Astrocyte of the hippocampus (primary cell): Measurements from ENCODE around the gene NSUN4.
"Not testable (repeated sequence)": the region's sequence is repeated elsewhere in the genome, so short reads cannot be mapped to it uniquely, and the experiment has no call there.

Experiments used
- DNase-seq: peaks from one replicate; pipeline ENCODE4 v3.0.0; 2011; ENCODE audit warnings: low read depth, low spot score

The NSUN4 gene

DNA sequence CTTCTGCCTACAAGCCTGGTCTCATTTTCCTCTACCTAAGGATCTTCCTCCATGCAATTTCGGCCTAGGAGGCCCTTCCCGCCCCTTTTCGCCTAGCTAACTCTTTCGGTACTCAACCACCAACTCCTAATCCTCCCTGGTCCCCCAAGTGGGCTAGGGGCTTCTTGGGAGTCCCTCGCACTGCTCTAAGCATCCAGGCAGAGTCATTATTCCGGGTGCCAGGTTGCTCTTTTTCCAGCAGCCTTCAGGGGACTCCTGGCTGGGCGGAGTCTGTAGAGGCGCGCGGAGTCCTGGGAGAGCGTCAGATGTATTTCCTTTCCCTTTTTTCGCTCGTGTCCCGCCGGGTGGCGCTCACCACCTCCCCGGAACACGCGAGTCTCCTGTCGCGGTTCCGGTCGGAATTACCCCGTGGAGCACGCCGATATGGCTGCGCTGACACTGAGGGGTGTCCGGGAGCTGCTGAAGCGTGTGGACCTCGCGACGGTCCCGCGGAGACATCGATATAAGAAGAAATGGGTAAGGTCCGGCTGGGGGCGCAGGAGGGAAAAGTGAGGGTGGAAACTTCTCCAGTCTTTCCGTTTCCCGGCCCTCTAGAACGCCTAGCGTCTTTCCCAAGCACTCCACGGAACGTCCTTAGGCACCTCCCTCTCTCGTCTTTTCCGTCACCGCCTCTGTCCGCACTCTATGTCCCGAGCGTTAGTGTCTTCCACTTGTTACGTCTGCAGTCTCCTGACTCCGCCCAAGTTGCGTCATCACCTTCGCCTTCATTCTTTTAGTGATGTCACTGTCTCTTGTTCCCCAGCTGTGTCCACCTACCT is at the start of gene NSUN4:
NSUN4 (plus strand) TSS at position 404 of the 818 bp plus-strand sequence; CDS start at position 424, 20 bp downstream.
- peak; percentile 97 for DNase-seq

DNA sequence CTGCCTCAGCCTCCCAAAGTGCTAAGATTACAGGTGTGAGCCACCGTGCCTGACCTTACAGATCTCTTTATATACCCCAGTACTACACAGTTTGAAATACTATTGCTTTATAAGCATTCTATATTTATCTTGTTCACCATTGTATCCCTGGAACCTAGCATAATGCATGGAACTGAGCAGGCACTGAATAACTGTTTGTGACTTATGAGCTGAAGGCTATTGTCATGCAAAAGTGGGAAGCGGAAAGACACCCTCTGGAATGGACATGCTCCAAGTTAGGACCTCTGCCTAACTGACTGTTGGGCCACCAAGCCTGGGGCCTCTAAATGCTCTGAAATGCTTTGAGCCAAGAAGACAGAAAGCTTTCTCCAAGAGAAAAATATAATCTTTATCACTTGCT is 45.3 kb upstream of the NSUN4 start:
- no peak for DNase-seq

DNA sequence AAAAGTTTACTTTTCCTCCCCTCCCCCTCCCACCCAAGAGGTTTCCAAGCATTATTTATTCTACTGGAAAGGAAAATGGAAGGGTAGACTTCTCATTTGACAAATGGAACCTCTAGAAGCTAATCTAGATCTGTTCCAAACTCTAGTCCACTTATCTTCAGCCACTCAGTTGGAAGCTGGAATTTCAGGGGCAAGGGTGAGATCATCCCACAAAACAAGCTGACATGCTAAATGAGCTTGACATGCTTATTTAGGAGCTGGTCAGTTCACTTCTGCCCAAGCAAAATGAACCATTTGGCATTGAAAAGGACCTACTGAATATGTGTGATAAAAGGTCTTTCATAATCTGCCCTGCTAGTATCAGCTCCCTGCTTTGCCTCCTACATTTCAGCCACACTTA is 42.2 kb upstream of the NSUN4 start:
- no peak for DNase-seq

DNA sequence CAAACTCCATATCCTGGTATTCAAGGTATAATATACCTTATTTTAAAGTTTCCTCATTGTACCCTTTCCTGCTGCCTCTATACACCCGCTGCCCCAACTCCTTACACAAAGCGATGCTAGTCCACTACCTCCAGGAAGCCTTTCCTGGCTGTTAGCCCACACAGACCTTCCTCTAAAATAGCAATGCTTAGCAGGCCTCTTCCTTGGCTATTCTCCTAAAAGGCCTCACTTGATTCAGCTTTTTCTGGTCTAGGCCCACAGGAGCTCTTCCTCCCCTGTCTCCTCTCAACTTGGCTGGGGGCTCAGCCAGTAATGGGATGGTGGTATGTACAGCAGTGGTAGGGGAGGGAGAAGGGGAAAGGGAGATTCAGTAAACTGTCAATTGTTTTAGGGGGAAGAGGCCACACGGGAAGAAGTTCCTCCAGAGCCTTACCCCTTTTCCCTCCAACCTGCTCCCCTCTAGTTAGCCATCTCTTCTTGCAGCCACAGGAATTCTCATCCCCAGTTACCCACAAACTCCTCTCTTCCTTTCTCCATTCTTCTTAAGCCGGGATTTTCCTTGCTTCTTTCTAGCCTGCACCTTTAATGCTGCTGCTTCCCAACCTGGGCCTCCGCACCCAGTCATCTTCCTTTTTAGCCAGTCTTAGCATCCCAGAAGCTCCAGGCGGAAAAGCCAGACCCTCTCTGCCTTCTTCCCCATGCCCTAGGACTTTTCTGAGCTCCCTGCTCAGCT is 39.8 kb upstream of the NSUN4 start:
- DNase-seq: peak; percentile 50

DNA sequence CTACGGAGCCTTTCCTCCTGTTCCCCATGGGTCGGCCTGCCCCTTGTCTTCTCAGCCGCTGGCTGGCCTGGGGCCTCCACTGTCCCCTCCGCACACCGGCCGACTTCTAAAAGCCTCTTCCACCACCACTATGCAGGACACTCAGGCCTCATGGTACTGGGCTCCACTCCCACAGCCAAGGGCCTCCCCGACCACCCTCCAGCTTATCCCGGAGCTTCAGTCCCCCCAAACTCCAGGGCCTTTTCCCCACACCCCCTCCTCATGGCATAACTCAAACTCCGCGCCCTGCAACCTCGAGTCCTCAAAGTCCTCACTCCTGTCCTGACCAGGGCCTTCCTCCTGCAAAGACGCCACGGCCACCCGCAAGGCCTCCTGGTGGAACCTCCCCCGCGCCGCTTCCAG is 39.2 kb upstream of the NSUN4 start:
- no peak for DNase-seq

DNA sequence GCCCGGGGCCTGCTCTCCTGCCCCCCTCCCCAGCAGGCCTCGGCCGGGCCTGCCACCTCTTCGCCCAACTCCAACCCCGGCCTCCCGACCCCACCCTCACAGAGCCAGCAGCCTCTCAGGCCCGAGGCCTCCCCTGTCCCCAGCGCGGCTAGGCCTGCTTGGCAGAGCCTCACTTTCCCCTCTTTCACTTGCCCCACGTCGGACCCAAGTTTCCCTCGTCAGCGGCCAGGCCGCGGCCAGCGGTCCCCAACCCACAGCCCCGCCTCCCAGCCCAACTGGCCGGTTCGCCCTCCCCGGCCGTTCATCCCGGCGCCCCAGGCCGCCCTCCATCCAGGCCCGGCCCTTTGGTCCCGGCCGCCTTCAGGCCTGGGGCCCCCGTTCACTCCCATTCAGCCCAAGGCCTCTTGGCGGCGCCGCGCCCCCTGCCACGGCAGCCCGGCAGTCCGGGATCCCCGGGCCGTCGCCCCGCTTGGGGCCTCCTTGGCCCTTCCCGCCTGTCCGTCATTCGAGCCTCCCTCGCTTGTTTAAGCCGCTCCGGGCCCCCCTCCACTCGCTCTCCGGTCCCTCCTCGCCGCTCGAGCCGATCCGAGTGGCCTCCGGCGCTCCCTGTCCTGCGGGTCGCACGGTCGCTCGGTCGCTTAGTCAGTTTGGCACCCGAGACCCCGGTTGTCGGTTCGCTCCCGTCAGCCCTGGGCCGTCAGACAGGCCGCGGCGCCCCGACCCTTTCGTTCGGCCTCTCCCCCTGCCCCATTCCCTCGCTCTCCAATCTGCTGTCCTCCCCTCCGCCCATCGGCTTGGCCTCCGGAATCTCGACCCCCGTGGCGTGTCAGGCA is 38.6 kb upstream of the NSUN4 start:
- peak; percentile 80 for DNase-seq

DNA sequence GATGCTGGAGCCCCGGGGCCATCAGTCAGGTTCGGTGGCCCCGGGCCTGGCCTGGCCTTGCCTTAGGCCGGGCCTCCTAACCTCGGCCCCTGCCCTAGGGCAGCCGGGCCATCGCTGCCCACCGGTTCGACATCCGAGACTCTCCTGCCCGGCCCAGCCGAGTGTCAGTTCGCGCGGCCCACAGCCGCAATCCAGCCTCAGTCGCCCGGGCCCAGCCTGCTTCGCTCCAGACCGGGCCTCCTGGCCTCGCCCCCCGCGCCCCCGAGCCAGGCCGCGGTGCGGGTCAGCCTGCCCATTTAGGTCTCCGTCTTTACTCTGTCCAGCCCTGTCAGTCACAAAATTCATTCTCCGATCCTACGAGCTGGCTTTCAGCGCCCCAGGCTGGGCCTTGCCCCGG is 38.0 kb upstream of the NSUN4 start:
- DNase-seq: peak; percentile 69

DNA sequence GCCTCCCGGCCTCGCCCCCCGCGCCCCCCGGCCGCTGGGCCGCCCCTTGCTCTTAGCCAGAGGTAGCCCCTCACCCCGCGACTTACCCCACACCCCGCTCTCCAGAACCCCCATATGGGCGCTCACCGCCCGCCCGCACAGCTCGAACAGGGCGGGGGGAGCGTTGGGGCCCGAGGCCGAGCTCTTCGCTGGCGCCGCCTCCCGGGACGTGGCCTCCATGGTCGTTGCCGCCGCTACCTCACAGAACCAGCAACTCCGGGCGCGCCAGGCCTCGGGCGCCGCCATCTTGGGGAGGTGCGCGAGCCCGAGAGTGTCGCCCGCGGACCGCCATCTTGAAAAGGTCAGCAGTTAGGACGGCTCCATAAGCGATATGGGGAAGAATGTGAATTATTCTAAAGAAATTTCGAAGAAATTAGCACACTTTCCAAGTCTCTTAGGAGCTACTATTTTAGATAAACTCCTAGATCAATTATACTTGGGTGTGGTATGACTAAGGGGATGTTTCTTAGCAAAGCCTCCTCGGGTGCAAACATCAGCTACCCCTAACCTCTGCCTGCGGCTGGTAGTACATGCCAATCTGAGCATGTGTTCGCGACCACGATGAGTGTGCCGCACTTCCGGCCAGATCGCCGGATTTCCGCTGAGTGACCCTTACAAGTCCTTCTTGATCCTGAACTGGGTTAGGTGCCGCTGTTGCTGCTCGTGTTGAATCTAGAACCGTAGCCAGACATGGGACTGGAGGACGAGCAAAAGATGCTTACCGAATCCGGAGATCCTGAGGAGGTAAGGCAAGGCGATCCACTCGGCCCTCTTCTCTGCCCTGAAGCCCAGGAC is 37.4 kb upstream of the NSUN4 start, which contains the start of the genes LRRC41 and UQCRH:
LRRC41 (minus strand) TSS at position 579 of the 834 bp plus-strand sequence; CDS start at position 285, 294 bp downstream.
UQCRH (plus strand) TSS at position 661 of the 834 bp plus-strand sequence; CDS start at position 730, 69 bp downstream.
- DNase-seq: peak; percentile 98

DNA sequence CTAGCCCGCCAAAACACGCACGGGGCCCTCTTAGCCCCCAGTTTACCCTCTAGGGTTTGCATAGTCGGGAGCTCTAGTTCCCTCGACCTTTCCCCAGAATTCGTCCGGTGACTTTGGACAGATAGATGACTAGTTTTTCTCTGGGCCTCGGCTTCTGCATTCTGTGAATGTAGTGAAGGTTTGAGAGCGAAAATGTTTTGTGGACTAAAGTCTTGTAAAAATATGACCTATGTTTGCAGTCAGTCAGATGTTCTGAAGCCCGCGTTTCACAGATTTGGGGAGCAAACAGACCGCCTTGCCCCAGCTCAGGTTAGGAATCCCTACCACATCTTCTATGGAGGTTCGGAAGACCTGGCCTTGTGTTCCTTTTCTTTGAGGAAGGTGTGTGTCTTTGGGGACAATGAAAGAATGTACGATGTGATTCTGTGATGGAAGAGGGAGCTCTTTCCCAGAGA is 36.7 kb upstream of the NSUN4 start:
- peak; percentile 26 for DNase-seq

DNA sequence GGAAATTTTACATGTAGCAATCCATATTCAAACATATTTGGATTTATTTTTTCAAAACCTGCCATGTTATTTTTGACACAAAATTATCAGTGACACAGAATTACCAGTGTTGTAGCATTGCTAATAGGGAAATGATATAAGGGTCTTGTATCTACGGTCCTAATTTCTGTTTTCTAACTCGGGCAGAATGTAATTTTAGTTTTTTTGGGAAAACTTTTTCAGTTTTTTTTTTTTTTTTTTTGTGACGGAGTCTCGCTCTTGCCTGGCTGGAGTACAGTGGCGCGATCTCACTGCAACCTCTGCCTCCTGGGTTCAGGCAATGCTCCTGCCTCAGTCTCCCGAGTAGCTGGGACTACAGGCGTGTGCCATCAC is 34.5 kb upstream of the NSUN4 start:
- DNase-seq: no peak

DNA sequence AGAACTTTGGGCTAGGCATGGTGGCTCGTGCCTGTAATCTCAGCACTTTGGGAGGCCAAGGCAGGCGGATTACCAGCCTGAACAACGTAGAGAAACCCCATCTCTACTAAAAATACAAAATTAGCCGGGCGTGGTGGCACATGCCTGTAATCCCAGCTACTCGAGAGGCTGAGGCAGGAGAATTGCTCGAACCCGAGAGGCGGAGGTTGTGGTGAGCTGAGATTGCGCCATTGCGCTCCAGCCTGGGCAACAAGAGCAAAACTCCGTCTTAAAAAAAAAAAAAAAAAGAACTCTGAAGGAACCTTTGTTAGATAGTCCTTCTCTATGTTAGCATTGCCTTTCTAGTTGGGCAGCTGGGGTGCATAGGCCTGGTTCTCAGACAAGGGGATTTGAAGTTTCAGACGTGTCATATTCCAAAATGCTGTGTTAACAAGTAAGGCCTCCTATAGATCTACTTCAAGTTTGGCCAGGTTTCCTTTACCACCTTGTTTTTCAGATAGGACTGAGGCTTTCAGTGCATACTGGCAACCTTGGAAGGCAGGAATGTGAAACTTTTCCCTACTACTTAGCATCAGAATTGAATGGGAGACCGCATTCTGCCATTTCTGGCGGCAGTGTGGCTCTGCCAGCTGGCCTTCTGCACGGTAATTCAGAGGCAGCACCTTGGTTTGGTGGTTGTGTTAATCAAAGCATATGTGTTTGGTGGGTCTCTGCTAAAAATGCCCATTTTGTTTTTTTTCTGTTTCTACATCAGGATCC is 31.0 kb upstream of the NSUN4 start:
- DNase-seq: peak; percentile 73

DNA sequence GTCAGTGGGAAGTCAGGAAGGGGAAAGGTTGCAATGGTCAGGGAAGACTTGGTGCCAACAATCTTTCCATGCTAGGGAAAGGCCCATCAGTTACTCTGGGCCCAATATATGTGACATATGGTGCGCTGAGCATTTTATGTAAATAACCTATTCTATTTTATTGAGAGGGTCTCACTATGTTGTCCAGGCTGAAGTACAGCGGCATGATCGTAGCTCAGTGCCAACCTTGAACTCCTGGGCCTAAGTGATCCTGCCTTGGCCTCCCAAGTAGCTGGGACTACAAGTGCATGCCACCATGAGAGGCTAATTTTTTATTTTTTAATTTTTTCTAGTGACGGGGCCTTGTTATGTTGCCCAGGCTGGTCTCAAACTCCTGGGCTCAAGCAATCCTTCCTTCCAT is 30.3 kb upstream of the NSUN4 start:
- DNase-seq: no peak

DNA sequence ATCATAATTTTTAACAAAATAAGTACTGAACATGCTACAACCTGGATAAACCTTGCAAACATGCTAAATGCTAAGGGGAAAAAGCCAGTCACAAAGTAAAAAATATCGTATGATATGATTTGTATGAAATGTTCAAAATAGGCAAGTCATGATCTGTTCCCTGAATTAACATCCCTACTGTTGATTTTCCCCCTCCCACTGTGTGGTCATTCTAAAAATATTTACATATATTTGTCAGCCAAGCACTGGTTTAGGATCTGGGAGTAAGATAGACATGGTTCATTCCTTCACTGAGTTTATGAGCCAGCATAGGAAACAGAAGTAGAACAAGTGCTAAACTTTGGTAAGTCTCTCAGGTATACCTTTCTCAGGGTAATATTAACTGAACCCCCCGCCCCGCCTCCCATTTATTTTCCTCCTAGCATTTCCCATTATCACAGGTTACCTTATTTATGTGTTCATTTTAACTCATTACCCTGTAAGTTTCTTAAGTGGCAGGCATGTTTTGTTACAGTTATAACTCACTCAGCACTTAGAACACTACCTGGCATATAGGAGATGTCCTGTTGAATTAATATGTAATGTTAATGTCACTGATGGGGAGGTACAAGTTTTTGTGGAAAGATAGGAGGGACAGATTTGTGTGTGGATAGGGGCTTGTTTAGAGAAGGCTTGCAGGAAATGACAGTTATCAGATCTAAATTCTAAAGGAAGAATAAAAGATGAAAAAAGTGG is 24.8 kb upstream of the NSUN4 start:
- DNase-seq: peak; percentile 52

DNA sequence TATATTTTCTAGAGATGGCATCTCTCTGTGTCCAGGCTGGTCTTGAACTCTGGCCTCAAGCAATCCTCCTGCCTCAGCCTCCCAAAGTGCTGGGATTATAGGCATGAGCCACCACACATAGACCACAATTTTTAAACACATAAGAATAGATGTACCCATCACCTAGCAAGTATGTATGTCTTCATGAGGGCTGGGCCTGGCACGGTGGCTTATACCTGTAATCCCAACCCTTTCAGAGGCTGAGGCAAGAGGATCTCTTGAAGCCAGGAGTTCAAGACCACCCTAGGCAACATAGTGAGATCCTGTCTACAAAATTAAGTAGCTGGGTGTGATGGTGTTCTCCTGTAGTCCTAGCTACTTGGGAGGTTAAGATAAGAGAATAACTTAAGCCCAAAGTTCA is 23.3 kb upstream of the NSUN4 start:
- no peak for DNase-seq

DNA sequence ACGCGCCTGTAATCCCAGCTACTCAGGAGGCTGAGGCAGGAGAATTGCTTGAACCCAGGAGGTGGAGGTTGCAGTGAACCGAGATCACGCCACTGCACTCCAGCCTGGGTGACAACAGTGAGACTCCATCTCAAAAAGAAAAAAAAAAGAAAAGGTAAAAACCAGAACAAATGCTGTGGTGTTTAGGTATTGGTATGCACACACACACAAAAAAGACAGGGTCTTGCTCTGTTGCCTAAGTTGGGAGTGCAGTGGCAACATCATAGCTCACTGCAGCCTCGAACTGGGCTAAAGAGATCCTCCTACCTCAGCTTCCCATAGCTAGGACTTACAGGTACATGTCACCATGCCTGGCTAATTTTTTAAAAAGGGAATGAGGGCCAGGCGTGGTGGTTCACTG is 21.3 kb upstream of the NSUN4 start:
- not testable (repeated sequence) for DNase-seq

DNA sequence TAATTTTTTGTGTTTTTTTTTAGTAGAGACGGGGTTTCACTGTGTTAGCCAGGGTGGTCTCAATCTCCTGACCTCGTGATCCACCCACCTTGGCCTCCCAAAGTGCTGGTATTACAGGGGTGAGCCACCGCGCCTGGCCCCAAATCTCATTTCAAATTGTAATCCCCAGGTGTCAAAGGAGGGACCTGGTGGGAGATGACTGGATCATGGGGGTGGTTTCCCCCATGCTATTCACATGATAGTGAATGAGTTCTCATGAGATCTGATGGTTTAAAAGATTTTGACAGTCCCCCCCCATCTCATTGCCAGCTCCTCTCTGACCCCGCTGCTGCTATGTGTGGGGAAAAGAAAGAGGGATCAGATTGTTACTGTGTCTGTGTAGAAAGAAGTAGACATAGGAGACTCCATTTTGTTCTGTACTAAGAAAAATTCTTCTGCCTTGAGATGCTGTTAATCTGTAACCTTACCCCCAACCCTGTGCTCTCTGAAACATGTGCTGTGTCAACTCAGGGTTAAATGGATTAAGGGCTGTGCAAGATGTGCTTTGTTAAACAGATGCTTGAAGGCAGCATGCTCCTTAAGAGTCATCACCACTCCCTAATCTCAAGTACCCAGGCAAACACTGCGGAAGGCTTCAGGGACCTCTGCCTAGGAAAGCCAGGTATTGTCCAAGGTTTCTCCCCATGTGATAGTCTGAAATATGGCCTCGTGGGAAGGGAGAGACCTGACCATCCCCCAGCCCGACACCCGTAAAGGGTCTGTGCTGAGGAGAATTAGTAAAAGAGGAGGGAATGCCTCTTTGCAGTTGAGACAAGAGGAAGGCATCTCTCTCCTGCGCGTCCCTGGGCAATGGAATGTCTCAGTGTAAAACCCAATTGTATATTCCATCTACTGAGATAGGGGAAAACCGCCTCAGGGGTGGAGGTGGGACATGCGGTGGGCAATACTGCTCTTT is 20.4 kb upstream of the NSUN4 start:
- DNase-seq: not testable (repeated sequence)

DNA sequence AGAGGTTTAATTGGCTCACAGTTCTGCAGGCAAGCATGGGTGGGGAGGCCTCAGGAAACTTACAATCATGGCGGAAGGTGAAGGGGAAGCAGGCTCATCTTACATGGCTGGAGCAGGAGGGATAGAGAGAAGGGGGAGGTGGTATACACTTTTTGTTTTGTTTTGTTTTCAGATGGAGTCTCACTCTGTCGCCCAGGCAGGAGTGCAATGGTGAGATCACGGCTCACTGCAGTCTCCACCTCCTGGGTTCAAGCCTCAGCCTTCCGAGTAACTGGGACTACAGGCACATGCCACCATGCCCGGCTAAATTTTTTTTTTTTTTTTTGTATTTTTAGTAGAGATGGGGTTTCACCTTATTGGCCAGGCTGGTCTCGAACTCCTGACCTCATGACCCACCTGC is 18.4 kb upstream of the NSUN4 start:
- not testable (repeated sequence) for DNase-seq
